ENCODE data around the gene AARS2.

The AARS2 gene

GRCh38 chr6:44263354-44264100 lies 49.6 kb downstream of the AARS2 start:
- TF ChIP-seq POLR2AphosphoS5 (IDR thresholded peaks at IDR 0.05; ENCODE audit: low read depth, low read length) = peak; percentile 83
- peak; percentile 70 for TF ChIP-seq POLR2A (IDR thresholded peaks at IDR 0.05; ENCODE audit: low read depth, low read length)
- TF ChIP-seq TAF1 (IDR thresholded peaks at IDR 0.05; ENCODE audit: borderline replicate concordance, low read depth, low read length) = no peak
- DNase-seq (ENCODE audit: insufficient read length) (no peak), FAIRE-seq (peak; percentile 87)

DNA sequence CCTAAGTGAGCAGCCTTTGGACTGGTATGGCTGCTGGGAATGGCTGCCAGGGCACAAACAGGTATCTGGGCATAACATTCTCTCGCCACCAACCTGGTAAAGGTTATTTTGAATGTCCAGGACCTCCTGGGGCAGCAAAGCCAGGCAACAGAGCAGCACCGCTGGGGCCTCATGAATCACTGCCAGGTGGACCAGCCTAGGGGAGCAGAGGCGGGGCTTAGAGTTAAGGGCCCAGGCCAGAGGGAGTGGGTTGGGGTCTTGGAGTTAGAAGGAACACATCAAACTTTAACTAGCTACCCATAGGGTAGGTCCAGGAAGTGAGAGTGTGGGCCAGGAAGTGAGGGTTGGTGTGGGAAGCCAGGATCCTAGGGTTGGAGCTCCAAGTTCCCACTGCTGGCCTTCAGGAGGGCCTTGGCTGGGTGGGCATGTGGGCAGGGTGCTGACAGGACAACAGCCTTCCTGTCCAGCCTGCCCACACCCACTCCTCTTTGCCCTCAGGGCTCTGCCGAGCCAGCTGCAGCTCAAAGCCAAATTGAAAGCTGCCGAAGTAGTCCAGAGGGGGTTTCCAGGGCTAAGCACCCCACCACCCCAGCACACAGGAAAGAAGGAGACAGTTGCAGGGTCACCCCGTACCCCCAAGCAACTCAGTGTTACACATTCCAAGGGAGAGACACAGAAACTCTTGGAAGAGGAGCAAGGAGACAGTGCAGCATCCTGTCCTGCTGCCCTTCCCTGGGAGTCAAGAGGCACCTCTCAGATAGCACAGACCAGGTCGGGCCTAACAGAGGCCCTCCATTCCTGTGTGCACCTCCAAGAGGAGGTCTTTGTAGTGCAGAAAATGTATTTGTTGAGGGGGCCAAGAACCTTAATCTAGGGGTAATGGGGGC lies 50.4 kb downstream of the AARS2 start:
- DNase-seq (ENCODE audit: insufficient read length) (no peak), FAIRE-seq (peak; percentile 38)
- peak; percentile 57; the same call in 1 of the 2 replicates for TF ChIP-seq POLR2A (IDR thresholded peaks at IDR 0.05; ENCODE audit: low read depth, low read length)
- TF ChIP-seq TAF1 (IDR thresholded peaks at IDR 0.05; ENCODE audit: borderline replicate concordance, low read depth, low read length) = no peak

DNA sequence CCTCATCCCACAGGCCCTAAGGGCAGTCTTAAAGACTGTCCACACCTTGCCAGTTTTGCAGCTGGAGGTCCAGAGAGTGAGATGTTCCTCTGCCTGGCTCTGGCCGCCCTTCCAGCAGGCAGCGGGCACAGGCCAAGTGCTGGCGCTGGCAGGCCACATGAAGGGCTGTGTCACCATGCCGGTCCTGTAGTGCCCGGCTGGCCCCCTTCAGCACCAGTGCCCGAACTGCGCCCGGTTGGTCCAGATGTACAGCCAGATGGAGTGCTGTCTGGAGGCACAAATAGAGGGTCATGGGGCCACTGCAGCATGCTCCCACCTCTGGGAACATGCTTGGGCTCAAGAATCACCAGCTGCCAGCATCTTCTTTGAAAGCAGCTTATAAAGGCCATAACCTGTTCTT lies 51.6 kb downstream of the AARS2 start:
- DNase-seq (ENCODE audit: insufficient read length) = no peak
- FAIRE-seq = no peak
- TF ChIP-seq POLR2A (IDR thresholded peaks at IDR 0.05; ENCODE audit: low read depth, low read length) (no peak), POLR2AphosphoS5 (IDR thresholded peaks at IDR 0.05; ENCODE audit: low read depth, low read length) (no peak), TAF1 (IDR thresholded peaks at IDR 0.05; ENCODE audit: borderline replicate concordance, low read depth, low read length) (no peak)

GRCh38 chr6:44260451-44261297 lies 52.5 kb downstream of the AARS2 start:
- peak; percentile 83 for FAIRE-seq
- no peak for TF ChIP-seq TAF1 (IDR thresholded peaks at IDR 0.05; ENCODE audit: borderline replicate concordance, low read depth, low read length)
- peak; percentile 6; the same call in 1 of the 2 replicates for TF ChIP-seq POLR2A (IDR thresholded peaks at IDR 0.05; ENCODE audit: low read depth, low read length)
- peak; percentile 46; the same call in 1 of the 2 replicates for TF ChIP-seq POLR2AphosphoS5 (IDR thresholded peaks at IDR 0.05; ENCODE audit: low read depth, low read length)
- DNase-seq (ENCODE audit: insufficient read length) = no peak

DNA sequence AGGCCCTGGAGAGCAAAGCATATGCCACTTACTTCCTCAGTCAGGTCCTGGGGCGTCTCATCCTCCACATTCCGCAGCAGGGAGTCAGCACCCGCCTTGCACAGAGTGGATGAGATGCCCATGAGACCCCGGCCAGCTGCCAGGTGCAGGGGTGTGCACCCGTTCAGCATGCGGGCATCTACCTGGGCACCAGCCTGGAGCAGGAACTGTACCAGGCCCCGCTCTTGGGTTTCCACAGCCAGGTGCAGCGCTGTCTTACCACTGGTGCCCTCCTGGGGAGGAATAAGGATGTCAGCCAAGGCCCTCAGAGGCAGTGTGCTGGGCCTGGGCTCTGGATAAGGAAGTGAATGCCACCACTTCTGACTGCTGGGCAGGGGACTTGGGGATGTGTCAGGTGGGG lies 53.1 kb downstream of the AARS2 start:
- TF ChIP-seq TAF1 (IDR thresholded peaks at IDR 0.05; ENCODE audit: borderline replicate concordance, low read depth, low read length) (no peak), POLR2A (IDR thresholded peaks at IDR 0.05; ENCODE audit: low read depth, low read length) (peak; percentile 22; the same call in 1 of the 2 replicates)
- FAIRE-seq (no peak), DNase-seq (ENCODE audit: insufficient read length) (no peak)

- FAIRE-seq = no peak
- TF ChIP-seq POLR2A (IDR thresholded peaks at IDR 0.05; ENCODE audit: low read depth, low read length) (no peak), POLR2AphosphoS5 (IDR thresholded peaks at IDR 0.05; ENCODE audit: low read depth, low read length) (no peak), TAF1 (IDR thresholded peaks at IDR 0.05; ENCODE audit: borderline replicate concordance, low read depth, low read length) (no peak)
- no peak for DNase-seq (ENCODE audit: insufficient read length)
Observed at GRCh38 chr6:44258921-44259320, 54.2 kb downstream of the AARS2 start.

GRCh38 chr6:44258325-44258863 lies 54.8 kb downstream of the AARS2 start:
- TF ChIP-seq TAF1 (IDR thresholded peaks at IDR 0.05; ENCODE audit: borderline replicate concordance, low read depth, low read length) (no peak), POLR2AphosphoS5 (IDR thresholded peaks at IDR 0.05; ENCODE audit: low read depth, low read length) (no peak), POLR2A (IDR thresholded peaks at IDR 0.05; ENCODE audit: low read depth, low read length) (no peak)
- DNase-seq (ENCODE audit: insufficient read length) = no peak
- FAIRE-seq = peak; percentile 51

- no peak for FAIRE-seq
- no peak for DNase-seq (ENCODE audit: insufficient read length)
- TF ChIP-seq POLR2AphosphoS5 (IDR thresholded peaks at IDR 0.05; ENCODE audit: low read depth, low read length) = peak; percentile 80; the same call in 1 of the 2 replicates
- TF ChIP-seq TAF1 (IDR thresholded peaks at IDR 0.05; ENCODE audit: borderline replicate concordance, low read depth, low read length) = no peak
- peak; percentile 68; the same call in 1 of the 2 replicates for TF ChIP-seq POLR2A (IDR thresholded peaks at IDR 0.05; ENCODE audit: low read depth, low read length)
Observed at GRCh38 chr6:44257753-44258324, 55.3 kb downstream of the AARS2 start.

DNA sequence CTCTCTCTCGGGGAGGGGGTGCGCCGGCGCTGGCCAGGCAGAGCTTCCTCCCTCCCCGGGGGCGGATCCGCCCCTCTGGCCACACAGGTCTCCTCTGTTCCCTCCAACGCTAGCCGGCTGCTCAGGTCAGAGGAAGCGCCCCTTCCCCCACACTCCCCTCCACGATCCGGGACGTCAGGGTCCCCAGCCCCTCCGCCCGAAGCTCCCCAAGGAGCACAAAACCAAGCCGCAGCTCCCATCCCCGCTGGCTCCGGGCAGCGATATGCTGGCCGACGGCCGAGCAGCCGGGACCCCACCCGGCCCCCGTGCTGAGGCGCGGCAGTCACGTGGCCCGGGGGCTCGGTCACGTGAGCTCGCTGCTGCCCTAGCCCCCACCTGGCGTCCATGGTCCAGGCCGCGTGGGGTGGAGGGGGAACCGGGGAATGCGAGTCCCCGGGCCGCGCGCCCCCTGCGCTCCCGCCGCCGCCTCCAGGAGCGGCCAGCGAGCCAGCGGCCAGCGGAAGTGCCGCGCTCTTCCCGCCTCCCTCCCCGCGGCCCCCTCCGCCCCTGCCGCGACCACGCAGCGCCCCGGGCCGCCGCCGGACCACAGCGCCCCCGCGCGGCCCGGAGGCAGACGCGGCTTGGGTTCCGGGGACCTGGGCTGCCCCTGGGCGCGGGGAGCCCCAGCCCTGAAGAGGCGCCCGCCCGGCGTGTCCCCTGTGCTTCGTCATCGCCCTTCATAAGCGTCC lies 56.0 kb downstream of the AARS2 start, which contains the start of gene SLC35B2:
Gene SLC35B2 (minus strand): TSS at position 504 of the 728 bp plus-strand sequence. CDS start 118 bp downstream, at position 386.
- DNase-seq (ENCODE audit: insufficient read length) (peak; percentile 77), FAIRE-seq (peak; percentile 88)
- TF ChIP-seq POLR2AphosphoS5 (IDR thresholded peaks at IDR 0.05; ENCODE audit: low read depth, low read length) = no peak; the same call in 1 of the 2 replicates
- peak; percentile 35; the same call in 1 of the 2 replicates for TF ChIP-seq TAF1 (IDR thresholded peaks at IDR 0.05; ENCODE audit: borderline replicate concordance, low read depth, low read length)
- TF ChIP-seq POLR2A (IDR thresholded peaks at IDR 0.05; ENCODE audit: low read depth, low read length) = peak; percentile 68; the same call in 1 of the 2 replicates

DNA sequence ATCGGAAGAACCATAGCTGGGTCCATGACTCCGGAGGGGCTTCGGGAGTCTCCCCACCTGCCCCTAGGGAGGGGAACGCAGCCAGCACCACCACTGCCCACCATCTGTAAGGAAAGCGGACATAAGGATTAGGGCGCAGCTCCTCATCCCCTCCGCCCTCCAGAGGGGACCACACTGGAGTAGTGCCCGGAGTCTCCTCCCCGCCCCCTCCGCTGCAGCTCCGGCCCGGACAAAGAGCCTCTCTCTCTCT lies 56.4 kb downstream of the AARS2 start:
- TF ChIP-seq POLR2A (IDR thresholded peaks at IDR 0.05; ENCODE audit: low read depth, low read length) = no peak
- TF ChIP-seq TAF1 (IDR thresholded peaks at IDR 0.05; ENCODE audit: borderline replicate concordance, low read depth, low read length) = no peak
- TF ChIP-seq POLR2AphosphoS5 (IDR thresholded peaks at IDR 0.05; ENCODE audit: low read depth, low read length) = no peak
- DNase-seq (ENCODE audit: insufficient read length) (no peak), FAIRE-seq (peak; percentile 60)

All from GM12892 (cell line).